HepG2 (cell line): ENCODE measurements around the gene JPH4. TPM values are rescaled to one million over a fixed set of nuclear protein-coding genes. Genes with fewer than 3 reads are reported as not detected.

ENCODE experiments used
- ATF1 ChIP-seq: IDR thresholded peaks from 2 replicates; pipeline ENCODE4 v1.6.1; 2016; ENCODE audit warnings: mild to moderate bottlenecking, control low read depth
- CREM ChIP-seq, 2 experiments: sonication (generic) in 1 of 2; formaldehyde crosslinking in 1 of 2; IDR thresholded peaks; 2 replicates each; pipeline versions ENCODE4 v1.4.0 to v1.6.1; 2016 to 2020; ENCODE audit warnings: antibody characterized with exemption in 1 of 2, mild to moderate bottlenecking in 1 of 2, missing genetic modification reagents in 1 of 2
- ELF1 ChIP-seq: sonication (generic); formaldehyde crosslinking; IDR thresholded peaks from 2 replicates; pipeline ENCODE4 v1.4.0; 2020; ENCODE audit warnings: missing genetic modification reagents
- EP300 ChIP-seq, 3 experiments: sonication (generic) in 1 of 3; formaldehyde crosslinking in 1 of 3; IDR thresholded peaks; 2 replicates each; pipeline versions ENCODE4 v1.5.1 to v1.6.1; 2011 to 2020; ENCODE audit warnings: low read depth in 2 of 3, low read length in 2 of 3, borderline replicate concordance in 1 of 3, improper control_type of control experiment in 1 of 3, mild to moderate bottlenecking in 1 of 3, missing genetic modification reagents in 1 of 3, moderate library complexity in 1 of 3
- HDAC1 ChIP-seq: sonication (generic); formaldehyde crosslinking; IDR thresholded peaks from 2 replicates; pipeline ENCODE4 v1.5.1; 2020; ENCODE audit warnings: mild to moderate bottlenecking, missing genetic modification reagents
- IKZF1 ChIP-seq: fragments of 450-650 bp; IDR thresholded peaks from 2 replicates; pipeline ENCODE4 v1.7.1; 2016
- MXI1 ChIP-seq: IDR thresholded peaks from 3 replicates; pipeline ENCODE4 v1.6.1; 2012; ENCODE audit warnings: low read depth, low read length, inconsistent platforms, borderline replicate concordance
- MYNN ChIP-seq: sonication (generic); formaldehyde crosslinking; IDR thresholded peaks from 2 replicates; pipeline ENCODE4 v1.4.0; 2020; ENCODE audit warnings: mild to moderate bottlenecking, low read depth, missing genetic modification reagents
- RBAK ChIP-seq: sonication (generic); formaldehyde crosslinking; IDR thresholded peaks from 2 replicates; pipeline ENCODE4 v1.5.1; 2020; ENCODE audit warnings: mild to moderate bottlenecking, missing genetic modification reagents
- REST ChIP-seq, 2 experiments: IDR thresholded peaks; 2 replicates each; pipeline ENCODE4 v1.6.1; 2011 to 2012; ENCODE audit warnings: low read length in 2 of 2, borderline replicate concordance in 1 of 2, low read depth in 1 of 2, mild to moderate bottlenecking in 1 of 2, moderate library complexity in 1 of 2
- TFDP2 ChIP-seq: sonication (generic); formaldehyde crosslinking; IDR thresholded peaks from 2 replicates; pipeline ENCODE4 v1.4.0; 2020; ENCODE audit warnings: missing genetic modification reagents
- TIGD3 ChIP-seq: sonication (generic); formaldehyde crosslinking; IDR thresholded peaks from 2 replicates; pipeline ENCODE4 v1.5.1; 2020; ENCODE audit warnings: mild to moderate bottlenecking, missing genetic modification reagents, borderline replicate concordance
- U2AF2 ChIP-seq: fragments of 200-400 bp; formaldehyde crosslinking; IDR thresholded peaks from 2 replicates; pipeline ENCODE4 v1.6.1; 2017; ENCODE audit warnings: low read depth, mild to moderate bottlenecking, low read length
- ZNF138 ChIP-seq: sonication (generic); formaldehyde crosslinking; IDR thresholded peaks from 2 replicates; pipeline ENCODE4 v1.5.0; 2020; ENCODE audit warnings: mild to moderate bottlenecking, low read depth, missing genetic modification reagents
- ZNF317 ChIP-seq: sonication (generic); formaldehyde crosslinking; IDR thresholded peaks from 2 replicates; pipeline ENCODE4 v1.5.0; 2020; ENCODE audit warnings: mild to moderate bottlenecking, missing genetic modification reagents
- ZNF543 ChIP-seq: sonication (generic); formaldehyde crosslinking; IDR thresholded peaks from 2 replicates; pipeline ENCODE4 v1.4.0; 2020; ENCODE audit warnings: mild to moderate bottlenecking, missing genetic modification reagents
- ZNF691 ChIP-seq: sonication (generic); formaldehyde crosslinking; IDR thresholded peaks from 2 replicates; pipeline ENCODE4 v1.4.0; 2020; ENCODE audit warnings: missing genetic modification reagents, low read depth, mild to moderate bottlenecking, borderline replicate concordance
- ZNF792 ChIP-seq: IDR thresholded peaks from 2 replicates; pipeline ENCODE4 v1.6.1; 2016
- ZSCAN5A ChIP-seq: sonication (generic); formaldehyde crosslinking; IDR thresholded peaks from 2 replicates; pipeline ENCODE4 v1.8.0; 2022; ENCODE audit warnings: mild to moderate bottlenecking, missing genetic modification reagents, borderline replicate concordance
- ZSCAN9 ChIP-seq: IDR thresholded peaks from 2 replicates; pipeline ENCODE4 v1.6.1; 2016; ENCODE audit warnings: borderline replicate concordance
- polyA plus RNA-seq, 8 experiments: library from polyadenylated mRNA; depleted of rRNA in 3 of 8; stranded (reverse) in 7 of 8; unstranded in 1 of 8; fragments of >200 nt; fragmentation: Illumina TruSeq in 4 of 8; extraction: Trizol in 4 of 8; gene quantifications; 2 replicates each; pipeline versions ENCODE4 v1.2.1 to v1.2.3, GENCODE V29; 2011 to 2016; ENCODE audit warnings: low read depth in 4 of 8, missing spikeins in 1 of 8, mixed read lengths in 1 of 8; ENCODE audit not compliant: insufficient read depth in 1 of 8
- total RNA-seq, 5 experiments: library from RNA; depleted of rRNA; stranded (reverse); fragments of >200 nt; fragmentation: Illumina TruSeq; extraction: Trizol; gene quantifications; 2 replicates each; pipeline ENCODE4 v1.2.3, GENCODE V29; 2016; ENCODE audit warnings: low read depth in 1 of 5

Gene JPH4
- total and polyA plus RNA-seq, 2 of the 13 experiments (the other 11 are each of a cell fraction or from before 2014, with no cell fraction given) = 0.08 to 0.22 TPM

- TF ChIP-seq REST (IDR thresholded peaks at IDR 0.05; ENCODE audit: borderline replicate concordance in 1 of 2, low read depth in 1 of 2, low read length in 2 of 2) = no peak; a peak in 1 of 4 replicates
- TF ChIP-seq IKZF1 = no peak
- 0 out of 2 replicates have a peak, but pooled peaks have one; percentile 32 for TF ChIP-seq ZNF317 (CRISPR knock-in tag)
- peak; percentile 73; the same call in 1 of the 2 replicates for TF ChIP-seq RBAK (CRISPR knock-in tag)
- peak; percentile 61; the same call in 1 of the 2 replicates for TF ChIP-seq ELF1 (CRISPR knock-in tag)
- TF ChIP-seq TIGD3 (CRISPR knock-in tag) = no peak
- TF ChIP-seq TFDP2 = peak; percentile 74
- TF ChIP-seq ZNF792 (CRISPR knock-in tag) = peak; percentile 94
- TF ChIP-seq ZNF138 (CRISPR knock-in tag) = no peak
- peak; percentile 81 for TF ChIP-seq CREM (IDR thresholded peaks at IDR 0.05)
- TF ChIP-seq CREM (CRISPR knock-in tag; IDR thresholded peaks at IDR 0.05) = no peak
- peak; percentile 83; the same call in 1 of the 2 replicates for TF ChIP-seq ZSCAN5A
- no peak for TF ChIP-seq HDAC1 (CRISPR knock-in tag)
- TF ChIP-seq ZNF543 (CRISPR knock-in tag) = no peak
- TF ChIP-seq MXI1 = peak; percentile 54; the same call in 1 of the 3 replicates
- no peak for TF ChIP-seq MYNN (CRISPR knock-in tag)
- TF ChIP-seq ATF1 (CRISPR knock-in tag) = peak; percentile 49; the same call in 1 of the 2 replicates
- peak; percentile 46 to 95; a peak in 2 of 4 replicates for TF ChIP-seq EP300 (IDR thresholded peaks at IDR 0.05; ENCODE audit: low read depth in 2 of 2, low read length in 2 of 2)
- TF ChIP-seq EP300 (CRISPR knock-in tag; IDR thresholded peaks at IDR 0.05; ENCODE audit: borderline replicate concordance) = peak; percentile 89
- no peak; the same call in 1 of the 2 replicates for TF ChIP-seq ZNF691
- peak; percentile 61 for TF ChIP-seq ZSCAN9
- no peak for TF ChIP-seq U2AF2
Measured at GRCh38 chr14:23613242-23614070, 34.9 kb upstream of the JPH4 start (continued).
